Astrocyte of the spinal cord (primary cell): Measurements from ENCODE around the gene PAQR8.

ENCODE experiments used
- DNase-seq: peaks from one replicate; pipeline ENCODE4 v3.0.0; 2011; ENCODE audit warnings: low read depth, low spot score
- H3K4me3 ChIP-seq: 2 replicates; pipeline ENCODE4 v1.5.1; 2011; ENCODE audit warnings: low read depth, mild to moderate bottlenecking, low read length, moderate library complexity
- CTCF ChIP-seq: IDR thresholded peaks from 2 replicates; pipeline ENCODE4 v1.5.1; 2012; ENCODE audit warnings: low read depth, mild to moderate bottlenecking, low read length, inconsistent platforms
- in situ Hi-C: cut with HindIII; loops from 2 replicates; pipeline ENCODE4 v1.10.0; 2017; ENCODE audit warnings: low sequenced_read_pairs

PAQR8 gene

GRCh38 chr6:52360028-52360427 lies 1.9 kb upstream of the PAQR8 start:
- DNase-seq, result no peak
- in situ Hi-C loops, result no loop called here
- no peak overlapping the region for H3K4me3 ChIP-seq
- no peak for TF ChIP-seq CTCF

- in situ Hi-C loops, result no loop called here
- TF ChIP-seq CTCF, result no peak
- H3K4me3 ChIP-seq, result no peak overlapping the region
- no peak for DNase-seq
Measured at GRCh38 chr6:52360601-52361413, 1.1 kb upstream of the PAQR8 start.

- in situ Hi-C loops, result no loop called here
- DNase-seq, result peak; percentile 8
- H3K4me3 ChIP-seq, result peak overlapping the region; percentile 76
Measured at GRCh38 chr6:52361414-52361944, 472 bp upstream of the PAQR8 start.

GRCh38 chr6:52362443-52363227 lies 684 bp downstream of the PAQR8 start:
- peak; percentile 12 for TF ChIP-seq CTCF
- DNase-seq, result peak; percentile 15
- in situ Hi-C loops, result no loop called here
- peak overlapping the region; percentile 76 for H3K4me3 ChIP-seq

More at GRCh38 chr6:52361414-52361944, 472 bp upstream of the PAQR8 start:
- no peak for TF ChIP-seq CTCF

- DNase-seq, result no peak
- in situ Hi-C loops, result no loop called here
- TF ChIP-seq CTCF, result no peak
- peak overlapping the region; percentile 76 for H3K4me3 ChIP-seq
Measured at GRCh38 chr6:52363228-52363867, 1.4 kb downstream of the PAQR8 start.

- in situ Hi-C loops, result no loop called here
- TF ChIP-seq CTCF, result no peak
- no peak overlapping the region for H3K4me3 ChIP-seq
- no peak for DNase-seq
Measured at GRCh38 chr6:52364480-52365166, 2.7 kb downstream of the PAQR8 start.
